Right ventricle myocardium inferior (tissue), 1 donor: ENCODE measurements around the gene TC2N. TPM values are rescaled to one million over a fixed set of nuclear protein-coding genes. Genes with fewer than 3 reads are reported as not detected.
"Not testable (repeated sequence)": the region's sequence is repeated elsewhere in the genome, so short reads cannot be mapped to it uniquely, and the experiment has no call there.

ENCODE experiments used
- ATAC-seq: fragments of 200-7000 bp; cut with Tn5 transposase; one replicate; pipeline ENCODE4 v1.9.1; 2020; ENCODE audit warnings: mild to moderate bottlenecking, moderate library complexity
- DNase-seq: peaks from one replicate; pipeline ENCODE4 v3.0.0; 2021; ENCODE audit errors: missing footprints
- intact Hi-C: fragments of 100-400 bp; cut with DNase I; formaldehyde crosslinking; loops from one replicate; pipeline ENCODE4 v1.11.0; 2022
- long read RNA-seq: library from polyadenylated mRNA; unstranded; transcript quantifications from one replicate; pipeline ENCODE4 v2.0.0, GENCODE V29; 2021
- total RNA-seq: library from RNA; stranded (reverse); fragmentation: NEBNext Ultra II Directional; extraction: Animal tissue kit (Norgen Biotek cat#: 25700); gene quantifications from one replicate; pipeline ENCODE4 v1.2.1, GENCODE V29; 2021
- donor health status: DM: no; HTN: yes; CAD: no; lungs with severe emphysema.

TC2N gene
- 12.6 TPM for total RNA-seq
- long read RNA-seq, full-length matches to known transcripts = 2 of 3 reads
- long read RNA-seq, partial matches to known transcripts = 0 of 3 reads
- long read RNA-seq, other reads (novel, unspliced or antisense) = 1 of 3 reads

- intact Hi-C loops = no loop called here
- no peak for DNase-seq
- ATAC-seq = no peak
These were observed at the start of gene TC2N for GRCh38 chr14:91867316-91867988. Gene TC2N, minus strand, starts transcription at chr14:91867536. Its CDS starts 53,767 bp downstream, at chr14:91813769.

- ATAC-seq (no peak), DNase-seq (no peak)
- intact Hi-C loops = loop anchor here (5.0 to 10.0 kb wide), 2 partner anchors 260 to 587 kb away; no protein-coding TSS in a partner anchor
These were observed 44.7 kb upstream of the TC2N start for GRCh38 chr14:91912035-91912434.

- ATAC-seq (peak; percentile 65), DNase-seq (no peak)
These were observed 44.2 kb upstream of the TC2N start for GRCh38 chr14:91911474-91912032.

DNA sequence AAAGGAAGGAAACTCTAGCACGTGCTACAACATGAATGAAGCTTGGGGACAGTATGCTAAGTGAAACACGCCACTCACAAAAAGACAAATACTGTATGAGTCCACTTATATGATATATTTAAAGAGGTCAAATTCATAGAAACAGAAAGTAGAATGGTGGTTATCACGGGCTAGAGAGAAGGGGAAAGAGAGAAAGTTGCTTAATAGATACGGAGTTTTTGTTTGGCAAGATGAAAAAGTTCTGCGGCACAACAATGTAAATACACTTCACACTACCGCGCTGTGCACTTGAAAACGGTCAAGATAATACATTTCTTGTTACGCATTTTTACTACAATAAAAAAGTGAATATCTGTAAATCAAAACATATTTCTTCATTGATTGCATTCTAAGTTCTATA lies 42.9 kb upstream of the TC2N start:
- no peak for DNase-seq
- ATAC-seq = no peak
- intact Hi-C loops = loop anchor here (5.0 to 10.0 kb wide), 2 partner anchors 258 to 585 kb away; no protein-coding TSS in a partner anchor

More at GRCh38 chr14:91911474-91912032, 44.2 kb upstream of the TC2N start:
- intact Hi-C loops = loop anchor here (5.0 to 10.0 kb wide), 2 partner anchors 259 to 587 kb away; no protein-coding TSS in a partner anchor

DNA sequence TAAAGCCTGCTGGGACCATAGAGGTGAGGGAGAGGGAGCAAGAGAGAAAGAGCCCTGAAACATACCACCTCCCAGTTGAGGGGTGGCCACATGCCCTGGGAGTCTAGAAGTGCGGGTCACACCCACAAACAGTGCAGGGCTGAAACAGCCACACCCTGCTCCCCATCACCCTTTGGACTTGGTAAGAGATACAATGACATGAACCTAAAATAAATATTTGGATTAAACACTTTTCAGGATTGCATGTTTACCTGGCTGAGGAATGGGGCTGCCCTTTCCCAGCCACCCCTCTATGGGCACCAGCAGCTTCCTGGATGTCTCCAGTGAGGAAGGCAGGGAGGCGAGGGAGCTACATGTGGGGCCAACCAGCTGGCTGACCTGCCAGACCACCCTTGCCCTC lies 39.0 kb upstream of the TC2N start:
- ATAC-seq (no peak), DNase-seq (no peak)
- intact Hi-C loops = no loop called here

DNA sequence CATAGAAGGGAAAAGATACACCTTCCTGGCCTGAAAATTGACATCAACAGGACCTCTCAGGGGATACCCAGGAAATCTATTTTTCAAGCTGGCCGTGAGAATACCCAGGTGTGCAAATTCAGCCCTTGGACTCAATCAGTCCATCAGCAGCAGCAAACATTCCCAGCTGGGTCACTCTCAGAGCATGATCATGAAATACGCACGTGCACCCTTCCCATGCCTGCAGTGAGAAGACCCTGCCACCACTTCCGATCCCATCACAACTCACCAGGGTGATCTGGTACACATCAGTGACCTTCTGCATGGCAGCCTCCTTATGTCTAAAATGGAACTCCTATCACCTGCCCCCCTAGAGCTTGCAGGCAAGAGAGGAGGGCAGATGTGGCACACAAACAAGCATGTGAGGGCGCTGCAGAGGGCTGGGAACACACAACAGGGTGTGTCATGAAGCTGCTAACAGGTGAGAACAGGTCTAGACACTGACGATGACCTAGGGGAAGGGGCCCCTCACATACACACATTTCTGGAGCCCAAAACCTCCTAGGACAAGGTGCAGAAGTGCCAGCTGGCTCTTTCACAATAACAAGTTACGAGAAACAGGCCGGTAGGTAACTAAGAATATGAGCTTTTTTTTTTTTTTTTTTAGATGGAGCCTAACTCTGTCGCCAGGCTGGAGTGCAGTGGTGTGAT lies 37.8 kb upstream of the TC2N start:
- DNase-seq = no peak
- no peak for ATAC-seq
- intact Hi-C loops = no loop called here

DNA sequence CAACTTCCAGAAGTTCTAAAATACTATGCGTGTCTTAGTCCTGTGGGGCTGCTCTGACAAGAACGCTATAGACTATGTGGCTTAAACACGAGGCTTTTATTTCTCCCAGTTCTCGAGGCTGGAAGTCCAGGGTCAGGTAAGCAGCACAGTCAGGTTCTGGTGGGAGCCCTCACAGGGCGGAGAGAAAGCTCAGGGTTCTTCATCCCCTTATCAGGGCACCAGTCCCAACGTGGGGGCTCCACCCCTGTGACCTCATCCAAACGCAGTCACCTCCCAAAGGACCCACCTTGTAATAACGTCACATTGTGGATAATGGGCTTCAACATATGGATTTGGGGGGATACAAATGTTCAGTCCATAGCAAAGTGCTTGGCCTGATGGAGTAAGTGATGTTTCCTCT lies 37.1 kb upstream of the TC2N start:
- no peak for DNase-seq
- intact Hi-C loops = no loop called here

GRCh38 chr14:91903070-91903469 lies 35.7 kb upstream of the TC2N start:
- intact Hi-C loops = no loop called here
- ATAC-seq = peak; percentile 71
- no peak for DNase-seq

More for the DNA sequence above, 37.1 kb upstream of the TC2N start:
- ATAC-seq = no peak

- ATAC-seq = no peak
- no peak for DNase-seq
- intact Hi-C loops = no loop called here
These were observed 35.0 kb upstream of the TC2N start for GRCh38 chr14:91902336-91902735.

DNA sequence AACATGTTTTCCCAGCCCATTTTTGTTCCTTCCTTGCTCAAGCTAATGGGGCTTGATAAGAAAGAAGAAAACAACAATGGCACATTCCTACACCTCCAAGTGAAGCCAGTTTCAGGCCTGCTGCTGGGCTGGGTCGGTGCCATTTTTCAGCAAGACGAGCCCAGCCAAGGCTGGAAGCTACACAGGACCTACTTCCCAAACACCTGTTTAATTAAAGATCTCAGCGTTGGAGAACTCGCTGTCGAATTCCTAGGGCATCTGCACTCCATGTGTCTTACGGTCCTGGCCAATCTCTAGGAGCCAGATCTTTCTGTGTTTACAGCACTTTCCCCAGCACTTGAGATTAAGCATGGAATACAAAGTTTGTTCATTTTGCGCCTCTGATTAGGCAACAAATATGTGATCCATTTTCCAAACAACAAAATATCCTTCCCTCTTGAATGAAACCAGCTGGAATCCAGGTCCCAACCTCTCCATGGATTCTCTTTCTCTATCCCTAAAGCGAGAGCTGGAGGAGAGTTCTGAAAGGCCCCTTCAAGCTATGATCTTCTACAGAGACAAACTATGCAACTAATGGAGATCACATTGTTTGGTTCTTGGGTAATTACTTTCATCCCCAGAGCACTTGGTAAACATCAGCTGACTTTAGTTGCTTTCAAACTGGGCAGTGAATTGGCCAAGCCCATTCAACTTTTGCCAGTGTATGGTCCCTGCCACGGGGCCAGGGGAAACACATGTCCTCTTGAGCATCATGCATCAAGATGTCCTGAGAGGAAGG lies 34.3 kb upstream of the TC2N start:
- intact Hi-C loops = no loop called here
- no peak for DNase-seq

DNA sequence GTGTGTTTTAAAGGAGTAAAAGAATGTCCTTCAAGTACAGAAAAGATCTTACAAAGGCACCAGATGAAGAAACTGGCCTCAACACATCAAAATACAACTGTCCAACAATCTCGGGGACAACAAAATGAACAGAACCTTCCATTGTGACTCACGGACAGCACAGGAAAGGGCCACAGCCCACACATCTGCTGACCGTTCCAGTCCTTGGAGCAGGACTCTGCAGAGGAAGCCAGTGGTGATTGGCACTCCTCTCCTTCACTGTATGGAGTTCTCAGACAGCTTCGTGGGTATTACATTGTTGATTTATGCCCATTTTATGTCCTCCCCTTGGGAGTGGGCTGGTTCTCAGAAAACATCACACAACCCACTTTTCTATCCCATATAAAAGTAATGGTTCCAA lies 32.5 kb upstream of the TC2N start:
- ATAC-seq (no peak), DNase-seq (no peak)
- intact Hi-C loops = no loop called here

More for the DNA sequence above, 34.3 kb upstream of the TC2N start:
- ATAC-seq = peak; percentile 76

GRCh38 chr14:91899213-91899612 lies 31.9 kb upstream of the TC2N start:
- DNase-seq (no peak), ATAC-seq (no peak)
- intact Hi-C loops = no loop called here

DNA sequence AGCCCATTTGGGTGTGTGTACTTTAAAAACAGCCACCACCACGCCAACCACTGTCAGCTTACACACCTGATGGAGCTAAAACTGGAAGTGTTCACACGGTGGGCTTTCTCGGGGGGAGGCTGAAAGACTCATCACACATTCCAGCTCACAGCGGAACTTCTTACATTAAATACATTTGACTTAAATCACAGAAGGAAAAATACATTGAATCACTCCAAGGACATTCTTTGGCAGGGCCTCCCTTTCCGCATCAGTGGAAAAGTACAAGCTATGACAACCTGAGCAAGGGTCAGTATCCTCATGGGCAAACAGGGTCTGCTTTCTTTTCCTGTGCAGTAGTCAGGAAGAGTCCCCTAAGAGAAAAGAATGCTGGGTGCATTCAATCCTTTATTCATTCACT lies 31.0 kb upstream of the TC2N start:
- intact Hi-C loops = no loop called here
- ATAC-seq = no peak
- DNase-seq = no peak

DNA sequence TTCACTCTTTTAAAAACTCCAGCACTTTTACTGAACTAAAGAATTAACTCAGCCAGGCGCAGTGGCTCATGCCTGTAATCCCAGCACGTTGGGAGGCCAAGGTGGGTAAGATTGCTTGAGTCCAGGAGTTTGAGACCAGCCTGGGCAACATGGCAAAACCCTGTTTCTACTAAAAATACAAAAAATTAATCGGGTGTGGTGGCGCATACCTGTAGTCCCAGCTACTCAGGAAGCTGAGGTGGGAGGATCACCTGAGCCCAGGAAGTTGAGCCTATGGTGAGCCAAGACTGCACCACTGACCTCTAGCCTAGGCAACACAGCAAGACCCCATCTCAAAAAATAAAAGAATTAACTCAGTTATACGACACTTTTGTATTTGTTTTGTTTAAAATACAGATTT lies 30.4 kb upstream of the TC2N start:
- ATAC-seq, DNase-seq, intact Hi-C loops: not testable (repeated sequence)

DNA sequence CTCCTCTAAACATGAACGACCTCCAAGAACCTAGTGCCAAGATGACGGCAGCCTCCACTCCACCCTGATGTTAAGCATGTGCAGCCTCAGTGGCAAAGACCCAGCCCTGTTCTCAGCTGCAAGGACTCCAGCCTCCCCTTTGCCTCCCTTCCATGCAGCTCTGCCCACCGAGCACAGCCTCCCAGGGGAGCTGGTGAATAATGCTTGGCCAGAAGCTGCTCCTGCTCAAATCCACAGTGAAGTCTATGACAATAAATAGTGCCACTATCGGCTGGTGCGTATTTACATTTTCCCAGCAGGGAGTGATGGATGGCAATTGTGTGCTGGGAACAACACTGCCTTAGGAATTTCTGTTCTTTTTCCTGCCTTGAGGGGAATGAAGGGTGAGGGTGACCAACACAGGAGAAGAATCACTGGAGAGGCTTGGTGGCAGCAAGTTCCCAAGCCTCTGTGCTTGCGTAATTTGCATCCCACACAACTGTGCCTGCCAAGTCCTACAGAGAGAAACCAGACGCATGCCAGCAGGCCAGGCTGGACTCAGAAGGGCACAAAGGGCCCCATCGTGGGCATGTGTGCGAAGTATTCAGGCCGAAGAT lies 29.9 kb upstream of the TC2N start:
- DNase-seq (no peak), ATAC-seq (peak; percentile 54)
- intact Hi-C loops = no loop called here

- ATAC-seq = no peak
- intact Hi-C loops = no loop called here
These were observed 29.1 kb upstream of the TC2N start for GRCh38 chr14:91896419-91896818.

DNA sequence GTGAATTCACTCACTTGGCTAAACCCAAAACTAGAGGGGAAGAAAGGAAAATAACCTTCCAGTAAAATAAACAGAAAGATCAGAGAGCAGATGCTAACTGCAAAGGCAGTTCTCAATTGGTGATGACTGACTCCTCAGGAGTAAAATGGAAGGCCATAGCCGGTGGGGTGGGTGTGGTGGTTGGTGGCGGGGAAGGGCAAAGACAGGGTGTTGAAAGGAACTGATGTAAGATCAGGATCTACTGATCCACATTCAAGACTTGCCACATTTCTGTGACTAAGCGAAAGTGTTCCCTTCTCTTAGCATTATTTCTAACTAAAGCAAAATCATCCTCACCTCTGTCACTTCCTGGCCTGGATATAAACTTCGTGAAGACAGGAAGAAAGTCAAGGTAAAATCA lies 26.3 kb upstream of the TC2N start:
- ATAC-seq (no peak), DNase-seq (no peak)
- intact Hi-C loops = no loop called here

More at GRCh38 chr14:91896419-91896818, 29.1 kb upstream of the TC2N start:
- no peak for DNase-seq

DNA sequence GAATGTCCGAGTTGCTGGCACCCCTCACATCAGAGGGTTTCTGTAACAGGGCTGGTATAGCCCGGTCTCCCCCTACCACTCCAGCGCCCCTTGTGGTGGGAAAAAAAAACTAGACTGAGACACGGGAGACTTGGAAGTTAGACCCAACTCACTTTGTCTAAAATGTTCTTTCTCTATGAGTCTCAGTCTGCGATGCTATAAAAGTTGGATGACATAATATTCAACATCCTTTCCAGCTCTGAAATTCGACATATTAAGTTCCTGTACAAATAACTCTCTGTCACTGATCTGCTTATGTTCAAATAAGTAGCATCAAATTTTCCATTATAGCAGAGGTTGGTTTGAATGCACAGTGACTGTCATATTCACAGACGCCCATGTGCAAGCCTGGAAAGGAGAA lies 25.7 kb upstream of the TC2N start:
- ATAC-seq = no peak
- intact Hi-C loops = no loop called here
- DNase-seq = no peak
